OCI-LY1 (cell line): ENCODE data around the gene RRAGB.

Experiments used
- H2AFZ ChIP-seq: fragments of 200-600 bp; sonication (generic), shearing (Covaris generic); 2 replicates; pipeline ENCODE4 v1.6.0; 2014; ENCODE audit warnings: antibody characterized with exemption, mild to moderate bottlenecking, low read length
- H3F3A ChIP-seq: fragments of 200-600 bp; sonication (generic), shearing (Covaris generic); 2 replicates; pipeline ENCODE4 v1.6.0; 2014; ENCODE audit warnings: mild to moderate bottlenecking, antibody characterized with exemption, low read length, moderate library complexity; ENCODE audit not compliant: insufficient read depth
- H3K27ac ChIP-seq: fragments of 200-600 bp; sonication (generic); 2 replicates; pipeline ENCODE4 v1.5.1; 2014; ENCODE audit warnings: low read length, mixed run types, mild to moderate bottlenecking, low read depth; ENCODE audit not compliant: poor library complexity, severe bottlenecking
- H3K27me3 ChIP-seq: fragments of 200-600 bp; sonication (generic); 2 replicates; pipeline ENCODE4 v1.6.0; 2014; ENCODE audit warnings: antibody characterized with exemption, mild to moderate bottlenecking, low read length, moderate library complexity; ENCODE audit not compliant: insufficient read depth
- H3K36me3 ChIP-seq: fragments of 200-600 bp; sonication (generic); 2 replicates; pipeline ENCODE4 v1.6.1; 2014; ENCODE audit warnings: mild to moderate bottlenecking, antibody characterized with exemption, low read length, moderate library complexity, mixed read lengths; ENCODE audit not compliant: insufficient read depth
- H3K4me1 ChIP-seq: fragments of 200-600 bp; sonication (generic); 2 replicates; pipeline ENCODE4 v1.5.1; 2014; ENCODE audit warnings: mild to moderate bottlenecking, low read length, moderate library complexity; ENCODE audit not compliant: insufficient read depth, severe bottlenecking
- H3K4me2 ChIP-seq: fragments of 200-600 bp; sonication (generic), shearing (Covaris generic); 2 replicates; pipeline ENCODE4 v1.6.1; 2014; ENCODE audit warnings: low read length
- H3K4me3 ChIP-seq: fragments of 200-600 bp; sonication (generic); 2 replicates; pipeline ENCODE4 v1.5.1; 2014; ENCODE audit warnings: low read length, low read depth, mild to moderate bottlenecking, mixed read lengths; ENCODE audit not compliant: poor library complexity, severe bottlenecking
- H3K79me2 ChIP-seq: fragments of 200-600 bp; shearing (Covaris generic); 2 replicates; pipeline ENCODE4 v1.6.1; 2016; ENCODE audit warnings: mixed run types, low read length, mixed read lengths; ENCODE audit not compliant: insufficient read depth
- H3K9ac ChIP-seq: fragments of 200-600 bp; sonication (generic), shearing (Covaris generic); 2 replicates; pipeline ENCODE4 v1.6.1; 2014; ENCODE audit warnings: mild to moderate bottlenecking, low read length, mixed read lengths
- H3K9me2 ChIP-seq: fragments of 200-600 bp; sonication (generic), shearing (Covaris generic); 2 replicates; pipeline ENCODE4 v1.6.1; 2014; ENCODE audit warnings: low read depth, mild to moderate bottlenecking, low read length, mixed read lengths
- H3K9me3 ChIP-seq: fragments of 200-600 bp; shearing (Covaris generic); 2 replicates; pipeline ENCODE4 v1.6.1; 2014; ENCODE audit warnings: low read length, mixed read lengths
- H4K20me1 ChIP-seq: fragments of 200-600 bp; sonication (generic), shearing (Covaris generic); 2 replicates; pipeline ENCODE4 v1.6.0; 2016; ENCODE audit warnings: mild to moderate bottlenecking, low read length; ENCODE audit not compliant: insufficient read depth
- CTCF ChIP-seq: fragments of 200-600 bp; sonication (generic), shearing (Covaris generic); IDR thresholded peaks from 2 replicates; pipeline ENCODE4 v1.5.1; 2017; ENCODE audit warnings: mild to moderate bottlenecking, antibody characterized with exemption, low read length, moderate library complexity, mixed read lengths
- EZH2 ChIP-seq: fragments of 200-600 bp; sonication (generic), shearing (Covaris generic); IDR thresholded peaks from 2 replicates; pipeline ENCODE4 v1.8.0; 2017; ENCODE audit warnings: borderline replicate concordance, mixed run types, mild to moderate bottlenecking, antibody characterized with exemption, low read length, moderate library complexity, mixed read lengths

RRAGB gene

DNA sequence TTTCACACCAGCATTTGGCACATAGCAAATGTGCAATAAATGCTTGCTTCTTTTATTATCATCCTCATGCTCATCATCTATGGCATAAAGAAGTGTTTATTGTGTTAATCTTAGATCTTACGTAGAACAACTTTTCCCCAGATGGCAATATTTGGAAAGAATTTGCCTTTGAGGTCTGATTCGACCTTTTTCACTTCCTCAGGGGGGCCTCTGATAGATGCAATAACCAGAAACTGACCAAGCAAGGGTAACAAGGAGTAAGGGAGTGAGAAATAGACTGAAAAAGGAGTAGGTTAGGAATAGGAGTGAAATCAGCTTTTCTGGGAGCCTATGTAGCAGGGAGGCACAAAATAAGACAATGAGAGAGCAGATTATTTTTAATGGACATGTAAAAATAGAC is 70.2 kb downstream of the RRAGB start:
- no peaks in the 10 kb centered on the region for H3F3A ChIP-seq
- no peak overlapping the region for H3K9ac ChIP-seq
- no peaks in the 10 kb centered on the region for H3K79me2 ChIP-seq

DNA sequence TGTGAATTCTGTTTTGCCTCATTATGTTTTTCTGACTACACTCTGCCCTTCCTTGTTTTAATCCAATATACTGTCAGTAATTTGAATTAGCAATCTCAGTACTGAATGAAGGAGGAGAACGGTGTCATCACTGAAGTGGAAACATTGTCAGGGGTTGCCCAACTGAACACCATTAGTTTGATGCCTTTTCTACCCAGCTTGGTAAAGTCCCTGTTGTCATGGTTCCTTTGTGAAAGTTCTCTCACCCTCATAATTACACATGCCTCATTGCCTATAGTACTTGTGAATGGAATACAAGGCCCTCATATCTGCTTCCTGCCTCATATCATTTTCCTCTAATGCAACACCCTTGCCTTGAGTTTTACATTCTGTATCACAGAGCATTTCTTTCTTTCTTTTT is 76.9 kb downstream of the RRAGB start:
- Histone ChIP-seq H4K20me1 (no peaks in the 10 kb centered on the region), H3K27ac (no peak overlapping the region), H2AFZ (no peak overlapping the region), H3K9me3 (no peaks in the 10 kb centered on the region), H3K27me3 (no peaks in the 10 kb centered on the region), H3K79me2 (no peaks in the 10 kb centered on the region), H3F3A (no peaks in the 10 kb centered on the region), H3K4me1 (no peaks in the 10 kb centered on the region), H3K9ac (no peak overlapping the region), H3K4me2 (no peak overlapping the region), H3K36me3 (no peaks in the 10 kb centered on the region), H3K4me3 (no peak overlapping the region), H3K9me2 (no peaks in the 10 kb centered on the region)
- no peak for TF ChIP-seq CTCF
- TF ChIP-seq EZH2 = no peak

More for the DNA sequence above, 70.2 kb downstream of the RRAGB start:
- Histone ChIP-seq H3K27me3 (no peaks in the 10 kb centered on the region), H3K9me2 (no peaks in the 10 kb centered on the region), H3K27ac (no peak overlapping the region), H3K4me3 (no peak overlapping the region), H3K36me3 (no peaks in the 10 kb centered on the region), H4K20me1 (no peaks in the 10 kb centered on the region), H3K4me1 (no peaks in the 10 kb centered on the region), H3K4me2 (no peak overlapping the region), H3K9me3 (no peaks in the 10 kb centered on the region), H2AFZ (no peak overlapping the region)
- TF ChIP-seq EZH2 (no peak), CTCF (no peak)

GRCh38 chrX:55796496-55796895 is 78.9 kb downstream of the RRAGB start:
- TF ChIP-seq CTCF = no peak
- no peak for TF ChIP-seq EZH2
- no peak overlapping the region for H3K4me3 ChIP-seq
- no peaks in the 10 kb centered on the region for H3K79me2 ChIP-seq
- H4K20me1 ChIP-seq = no peaks in the 10 kb centered on the region
- no peaks in the 10 kb centered on the region for H3K36me3 ChIP-seq
- H3K9me3 ChIP-seq = no peaks in the 10 kb centered on the region
- no peaks in the 10 kb centered on the region for H3K9me2 ChIP-seq
- H3K4me2 ChIP-seq = no peak overlapping the region
- H3K4me1 ChIP-seq = no peaks in the 10 kb centered on the region
- no peak overlapping the region for H2AFZ ChIP-seq
- no peak overlapping the region for H3K9ac ChIP-seq
- no peak overlapping the region for H3K27ac ChIP-seq
- H3K27me3 ChIP-seq = no peaks in the 10 kb centered on the region
- no peaks in the 10 kb centered on the region for H3F3A ChIP-seq
